H9 (cell line): Measurements from ENCODE around the gene GPBP1L1. TPM values are rescaled to one million over a fixed set of nuclear protein-coding genes. Genes with fewer than 3 reads are reported as not detected.
"Not testable (repeated sequence)": the region's sequence is repeated elsewhere in the genome, so short reads cannot be mapped to it uniquely, and the experiment has no call there.

ENCODE experiments used
- DNase-seq: peaks from one replicate; pipeline ENCODE4 v3.0.0-alpha.2; 2017
- H2AFZ ChIP-seq: one replicate; pipeline ENCODE4 v1.6.1; 2013; ENCODE audit warnings: mild to moderate bottlenecking, low read length, control low read depth, moderate library complexity
- H2AK5ac ChIP-seq: 2 replicates; pipeline ENCODE4 v1.6.1; 2013; ENCODE audit warnings: low read length, control low read depth, mixed read lengths; ENCODE audit not compliant: insufficient read length
- H2BK120ac ChIP-seq: one replicate; pipeline ENCODE4 v1.6.1; 2013; ENCODE audit warnings: low read depth, mild to moderate bottlenecking, low read length, control low read depth, inconsistent platforms; ENCODE audit not compliant: poor library complexity, severe bottlenecking
- H2BK12ac ChIP-seq: 2 replicates; pipeline ENCODE4 v1.6.1; 2013; ENCODE audit warnings: low read length, control low read depth, mixed read lengths, low read depth; ENCODE audit not compliant: insufficient read length
- H2BK15ac ChIP-seq: 2 replicates; pipeline ENCODE4 v1.6.1; 2013; ENCODE audit warnings: low read depth, low read length, control low read depth
- H2BK20ac ChIP-seq: one replicate; pipeline ENCODE4 v1.6.1; 2013; ENCODE audit warnings: low read depth, mild to moderate bottlenecking, low read length, control low read depth, inconsistent platforms; ENCODE audit not compliant: poor library complexity, severe bottlenecking
- H2BK5ac ChIP-seq: 2 replicates; pipeline ENCODE4 v1.6.1; 2013; ENCODE audit warnings: low read length, control low read depth, mixed read lengths; ENCODE audit not compliant: insufficient read length
- H3K14ac ChIP-seq: 2 replicates; pipeline ENCODE4 v1.6.1; 2013; ENCODE audit warnings: low read length, control low read depth; ENCODE audit not compliant: insufficient read depth
- H3K18ac ChIP-seq: 2 replicates; pipeline ENCODE4 v1.6.1; 2013; ENCODE audit warnings: low read depth, mild to moderate bottlenecking, mixed read lengths, low read length, control low read depth; ENCODE audit not compliant: insufficient read length
- H3K23ac ChIP-seq: 2 replicates; pipeline ENCODE4 v1.6.1; 2013; ENCODE audit warnings: low read length, control low read depth, mixed read lengths, low read depth; ENCODE audit not compliant: insufficient read length
- H3K23me2 ChIP-seq: 2 replicates; pipeline ENCODE4 v1.6.1; 2013; ENCODE audit warnings: low read depth, mild to moderate bottlenecking, mixed read lengths, low read length, control low read depth; ENCODE audit not compliant: insufficient read length, poor library complexity, severe bottlenecking
- H3K27ac ChIP-seq: 2 replicates; pipeline ENCODE4 v1.5.1; 2013; ENCODE audit warnings: low read length, control low read depth, mixed read lengths, low read depth; ENCODE audit not compliant: insufficient read length
- H3K27me3 ChIP-seq: 2 replicates; pipeline ENCODE4 v1.6.1; 2013; ENCODE audit warnings: low read length, control low read depth, inconsistent platforms; ENCODE audit not compliant: insufficient read depth
- H3K4ac ChIP-seq: 2 replicates; pipeline ENCODE4 v1.6.1; 2013; ENCODE audit warnings: low read depth, mild to moderate bottlenecking, control low read depth, inconsistent platforms, low read length, moderate library complexity
- H3K4me1 ChIP-seq: 2 replicates; pipeline ENCODE4 v1.6.1; 2013; ENCODE audit warnings: low read length, control low read depth, inconsistent platforms; ENCODE audit not compliant: insufficient read depth
- H3K4me2 ChIP-seq: 2 replicates; pipeline ENCODE4 v1.6.1; 2013; ENCODE audit warnings: low read length, control low read depth, mixed read lengths; ENCODE audit not compliant: insufficient read length, insufficient read depth
- H3K56ac ChIP-seq: 2 replicates; pipeline ENCODE4 v1.6.1; 2013; ENCODE audit warnings: low read depth, mild to moderate bottlenecking, mixed read lengths, low read length, control low read depth; ENCODE audit not compliant: insufficient read length
- H3K79me1 ChIP-seq: 2 replicates; pipeline ENCODE4 v1.6.1; 2013; ENCODE audit warnings: low read depth, mild to moderate bottlenecking, moderate library complexity, low read length, control low read depth, inconsistent platforms; ENCODE audit not compliant: insufficient read depth, poor library complexity, severe bottlenecking
- H3K79me2 ChIP-seq: 2 replicates; pipeline ENCODE4 v1.6.1; 2013; ENCODE audit warnings: low read length, control low read depth, inconsistent platforms; ENCODE audit not compliant: insufficient read depth
- H3K9ac ChIP-seq: 2 replicates; pipeline ENCODE4 v1.6.1; 2013; ENCODE audit warnings: low read length, control low read depth, mixed read lengths; ENCODE audit not compliant: insufficient read length; ENCODE audit errors: extremely low read depth
- H3K9me3 ChIP-seq: one replicate; pipeline ENCODE4 v1.6.1; 2013; ENCODE audit warnings: low read depth, low read length, inconsistent platforms; ENCODE audit not compliant: control insufficient read depth
- H3T11ph ChIP-seq: one replicate; pipeline ENCODE4 v1.6.1; 2013; ENCODE audit warnings: mild to moderate bottlenecking, low read length, control low read depth, inconsistent platforms
- H4K20me1 ChIP-seq: one replicate; pipeline ENCODE4 v1.6.1; 2013; ENCODE audit not compliant: control insufficient read depth, insufficient read length, insufficient read depth
- H4K5ac ChIP-seq: 2 replicates; pipeline ENCODE4 v1.6.1; 2013; ENCODE audit warnings: low read depth, mild to moderate bottlenecking, mixed read lengths, low read length, control low read depth; ENCODE audit not compliant: insufficient read length
- H4K8ac ChIP-seq: replicated peaks from 2 replicates; pipeline ENCODE4 v1.6.1; 2013; ENCODE audit warnings: low read length, control low read depth, mixed read lengths, low read depth; ENCODE audit not compliant: insufficient read length
- H4K91ac ChIP-seq: 2 replicates; pipeline ENCODE4 v1.6.1; 2013; ENCODE audit warnings: low read depth, mild to moderate bottlenecking, moderate library complexity, mixed read lengths, low read length, control low read depth; ENCODE audit not compliant: insufficient read length
- H3K27ac Mint-ChIP-seq, 3 experiments: 2 replicates in 2 of 3; 3 replicates in 1 of 3; pipeline ENCODE4 v1.8.0; 2020 to 2021; ENCODE audit warnings: mixed read lengths in 3 of 3, mild to moderate bottlenecking in 1 of 3, moderate library complexity in 1 of 3
- H3K27me3 Mint-ChIP-seq: 2 replicates; pipeline ENCODE4 v1.8.0; 2021; ENCODE audit warnings: low read depth, mild to moderate bottlenecking, moderate library complexity, mixed read lengths
- H3K36me3 Mint-ChIP-seq, 3 experiments: 2 replicates in 2 of 3; 3 replicates in 1 of 3; pipeline ENCODE4 v1.8.0; 2020 to 2021; ENCODE audit warnings: low read depth in 3 of 3, mixed read lengths in 3 of 3; ENCODE audit not compliant: insufficient read depth in 1 of 3
- H3K4me1 Mint-ChIP-seq, 2 experiments: 2 replicates each; pipeline ENCODE4 v1.8.0; 2020; ENCODE audit warnings: mixed read lengths in 2 of 2
- H3K4me3 Mint-ChIP-seq, 2 experiments: 2 replicates in 1 of 2; 3 replicates in 1 of 2; pipeline ENCODE4 v1.8.0; 2020 to 2021; ENCODE audit warnings: mild to moderate bottlenecking in 2 of 2, mixed read lengths in 2 of 2, moderate library complexity in 1 of 2
- H3K9me3 Mint-ChIP-seq, 2 experiments: 2 replicates in 1 of 2; 3 replicates in 1 of 2; pipeline ENCODE4 v1.8.0; 2020; ENCODE audit warnings: mild to moderate bottlenecking in 2 of 2, mixed read lengths in 2 of 2, moderate library complexity in 1 of 2
- WGBS: extraction: QIAGEN DNeasy Blood & Tissue Kit; methylation state at CpG from one replicate; pipeline ENCODE4 v1.1.7; 2013; ENCODE audit warnings: missing lambda C conversion rate, low lambda C conversion rate, mixed read lengths; ENCODE audit not compliant: insufficient read length; ENCODE audit errors: extremely low coverage; 5-methylcytosine and 5-hydroxymethylcytosine counted together
- total RNA-seq: library from RNA; stranded (reverse); gene quantifications from 2 replicates; pipeline ENCODE4 v1.2.1, GENCODE V29; 2021
- TF ChIP-seq, protein P1 (sequence below): fragments of 200-600 bp; sonication (generic); conservative IDR thresholded peaks from 3 replicates; pipeline ENCODE4 v1.8.0; 2021; ENCODE audit warnings: antibody characterized with exemption, mild to moderate bottlenecking

GPBP1L1 gene
- total RNA-seq, 1 experiment from 2014 or later: 115 TPM

DNA sequence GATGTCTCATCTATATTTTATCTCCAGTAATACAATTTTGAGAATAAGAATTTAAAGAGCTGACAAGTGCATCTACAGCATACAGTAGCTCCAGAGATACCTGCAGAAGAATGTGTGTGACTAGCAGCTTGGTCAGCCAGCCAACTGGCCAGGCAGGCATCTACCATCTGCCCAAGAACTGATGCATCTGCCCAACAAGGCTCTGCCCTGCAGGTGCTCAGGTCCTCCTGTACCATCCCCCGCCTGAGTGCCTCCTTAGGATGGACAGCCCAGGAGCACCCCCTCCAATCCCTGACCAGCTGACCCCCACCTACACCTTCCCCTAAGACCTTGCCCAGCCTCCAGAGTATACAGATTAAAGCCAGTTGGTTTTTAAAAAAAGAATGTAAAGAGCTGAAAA, 32.0 kb upstream of the GPBP1L1 start:
- no peak for DNase-seq

DNA sequence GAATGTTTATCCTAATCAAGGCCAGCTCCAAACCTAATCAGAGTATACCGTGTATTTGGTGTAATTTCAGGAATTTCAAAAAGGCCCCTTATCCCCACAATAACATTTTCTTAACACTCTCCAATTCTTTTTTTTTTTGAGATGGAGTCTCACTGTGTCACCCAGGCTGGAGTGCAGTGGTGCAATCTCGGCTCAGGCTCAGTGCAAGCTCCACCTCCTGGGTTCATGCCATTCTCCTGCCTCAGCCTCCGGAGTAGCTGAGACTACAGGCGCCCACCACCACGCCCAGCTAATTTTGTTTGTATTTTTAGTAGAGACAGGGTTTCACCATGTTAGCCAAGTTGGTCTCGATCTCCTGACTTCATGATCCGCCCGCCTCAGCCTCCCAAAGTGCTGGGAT, 31.1 kb upstream of the GPBP1L1 start:
- H3K27ac Mint-ChIP-seq, H3K79me1 ChIP-seq, H3K9ac ChIP-seq, H3K23ac ChIP-seq, H3K23me2 ChIP-seq, H3K14ac ChIP-seq, H3K9me3 ChIP-seq, H3K4me2 ChIP-seq, H4K5ac ChIP-seq, H3K4ac ChIP-seq, H2AK5ac ChIP-seq, H3K27me3 ChIP-seq, H4K8ac ChIP-seq, H3K4me3 Mint-ChIP-seq, H3K18ac ChIP-seq, H3K27ac ChIP-seq, H4K91ac ChIP-seq, H3K56ac ChIP-seq, H3K79me2 ChIP-seq, H2BK120ac ChIP-seq, H3K36me3 Mint-ChIP-seq, H3K4me1 ChIP-seq, H3K27me3 Mint-ChIP-seq, H2BK15ac ChIP-seq, H3T11ph ChIP-seq, H2AFZ ChIP-seq, DNase-seq, H3K9me3 Mint-ChIP-seq, H2BK5ac ChIP-seq, H2BK12ac ChIP-seq, H4K20me1 ChIP-seq, H2BK20ac ChIP-seq, H3K4me1 Mint-ChIP-seq: not testable (repeated sequence)
- no CpG with 5 or more reads among the region's 8 CpGs for WGBS

More for the DNA sequence above, 32.0 kb upstream of the GPBP1L1 start:
- Mint-ChIP-seq H3K9me3 (no peaks in the 10 kb centered on the region), H3K4me3 (no peak overlapping the region; a peak in 1 of 5 replicates), H3K27me3 (no peaks in the 10 kb centered on the region), H3K4me1 (peaks cover 0 to 4% of the 10 kb centered on the region in 2 experiments; a peak in 2 of 4 replicates), H3K36me3 (peaks cover 0 to 6% (median 0%) of the 10 kb centered on the region in 3 experiments; a peak in 2 of 7 replicates), H3K27ac (no peak overlapping the region)
- H2BK12ac ChIP-seq: no peak overlapping the region
- no peak overlapping the region for H2BK120ac ChIP-seq
- no peak overlapping the region for H3K56ac ChIP-seq
- no CpG with 5 or more reads among the region's 1 CpG for WGBS
- H2BK5ac ChIP-seq: no peak overlapping the region
- H3K4ac ChIP-seq: no peak overlapping the region
- H3K23me2 ChIP-seq: no peaks in the 10 kb centered on the region
- H3K18ac ChIP-seq: no peak overlapping the region
- no peaks in the 10 kb centered on the region for H3K27me3 ChIP-seq
- H2BK15ac ChIP-seq: no peak overlapping the region
- no peak overlapping the region for H3K4me2 ChIP-seq
- H2AFZ ChIP-seq: no peak overlapping the region
- H3K9ac ChIP-seq: no peak overlapping the region
- H4K91ac ChIP-seq: no peak overlapping the region
- no peak overlapping the region for H3K23ac ChIP-seq
- H4K8ac ChIP-seq: no peak overlapping the region
- no peaks in the 10 kb centered on the region for H3K4me1 ChIP-seq
- H2BK20ac ChIP-seq: no peak overlapping the region
- no peak overlapping the region for H3K14ac ChIP-seq
- no peak overlapping the region for H3T11ph ChIP-seq
- no peaks in the 10 kb centered on the region for H4K20me1 ChIP-seq
- TF ChIP-seq, protein P1, sequence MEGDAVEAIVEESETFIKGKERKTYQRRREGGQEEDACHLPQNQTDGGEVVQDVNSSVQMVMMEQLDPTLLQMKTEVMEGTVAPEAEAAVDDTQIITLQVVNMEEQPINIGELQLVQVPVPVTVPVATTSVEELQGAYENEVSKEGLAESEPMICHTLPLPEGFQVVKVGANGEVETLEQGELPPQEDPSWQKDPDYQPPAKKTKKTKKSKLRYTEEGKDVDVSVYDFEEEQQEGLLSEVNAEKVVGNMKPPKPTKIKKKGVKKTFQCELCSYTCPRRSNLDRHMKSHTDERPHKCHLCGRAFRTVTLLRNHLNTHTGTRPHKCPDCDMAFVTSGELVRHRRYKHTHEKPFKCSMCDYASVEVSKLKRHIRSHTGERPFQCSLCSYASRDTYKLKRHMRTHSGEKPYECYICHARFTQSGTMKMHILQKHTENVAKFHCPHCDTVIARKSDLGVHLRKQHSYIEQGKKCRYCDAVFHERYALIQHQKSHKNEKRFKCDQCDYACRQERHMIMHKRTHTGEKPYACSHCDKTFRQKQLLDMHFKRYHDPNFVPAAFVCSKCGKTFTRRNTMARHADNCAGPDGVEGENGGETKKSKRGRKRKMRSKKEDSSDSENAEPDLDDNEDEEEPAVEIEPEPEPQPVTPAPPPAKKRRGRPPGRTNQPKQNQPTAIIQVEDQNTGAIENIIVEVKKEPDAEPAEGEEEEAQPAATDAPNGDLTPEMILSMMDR: no peak
- H3K79me1 ChIP-seq: no peaks in the 10 kb centered on the region
- H3K27ac ChIP-seq: no peak overlapping the region
- no peaks in the 10 kb centered on the region for H3K9me3 ChIP-seq
- no peaks in the 10 kb centered on the region for H3K79me2 ChIP-seq
- H2AK5ac ChIP-seq: no peak overlapping the region
- no peak overlapping the region for H4K5ac ChIP-seq
